ENCODE results near the gene IL17REL.

The IL17REL gene

GRCh38 chr22:50002791-50003190, 9.8 kb downstream of the IL17REL start:
- DNase-seq (ENCODE audit: low read depth, low spot score) = no peak

GRCh38 chr22:50001388-50002231, 11.0 kb downstream of the IL17REL start:
- DNase-seq (ENCODE audit: low read depth, low spot score) = no peak

- no peak for DNase-seq (ENCODE audit: low read depth, low spot score)
Measured at GRCh38 chr22:50000587-50001387, 11.8 kb downstream of the IL17REL start.

- DNase-seq (ENCODE audit: low read depth, low spot score) = no peak
Measured at GRCh38 chr22:49999946-50000586, 12.5 kb downstream of the IL17REL start.

- no peak for DNase-seq (ENCODE audit: low read depth, low spot score)
Measured at GRCh38 chr22:49999063-49999945, 13.3 kb downstream of the IL17REL start.

- no peak for DNase-seq (ENCODE audit: low read depth, low spot score)
Measured at GRCh38 chr22:49998718-49999062, 13.9 kb downstream of the IL17REL start.

GRCh38 chr22:49997932-49998717, 14.4 kb downstream of the IL17REL start:
- no peak for DNase-seq (ENCODE audit: low read depth, low spot score)

- no peak for DNase-seq (ENCODE audit: low read depth, low spot score)
Measured at GRCh38 chr22:49997251-49997599, 15.3 kb downstream of the IL17REL start.

- no peak for DNase-seq (ENCODE audit: low read depth, low spot score)
Measured at GRCh38 chr22:49996518-49997250, 15.9 kb downstream of the IL17REL start.

GRCh38 chr22:49996119-49996517, 16.4 kb downstream of the IL17REL start:
- no peak for DNase-seq (ENCODE audit: low read depth, low spot score)

GRCh38 chr22:49995361-49996118, 17.0 kb downstream of the IL17REL start:
- DNase-seq (ENCODE audit: low read depth, low spot score) = no peak

GRCh38 chr22:49995041-49995360, 17.6 kb downstream of the IL17REL start:
- DNase-seq (ENCODE audit: low read depth, low spot score) = no peak

- no peak for DNase-seq (ENCODE audit: low read depth, low spot score)
Measured at GRCh38 chr22:49994361-49995040, 18.1 kb downstream of the IL17REL start.

GRCh38 chr22:49993649-49994360, 18.8 kb downstream of the IL17REL start:
- DNase-seq (ENCODE audit: low read depth, low spot score) = no peak

- DNase-seq (ENCODE audit: low read depth, low spot score) = no peak
Measured at GRCh38 chr22:49992921-49993648, 19.5 kb downstream of the IL17REL start.

GRCh38 chr22:49991907-49992533, 20.5 kb downstream of the IL17REL start:
- DNase-seq (ENCODE audit: low read depth, low spot score) = no peak

- no peak for DNase-seq (ENCODE audit: low read depth, low spot score)
Measured at GRCh38 chr22:49991167-49991566, 21.4 kb downstream of the IL17REL start.
